ENCODE results near the gene RPL13A. TPM values are rescaled to one million over a fixed set of nuclear protein-coding genes. Genes with fewer than 3 reads are reported as not detected.
A peak's percentile ranks its signal among the peaks of the same experiment; 100 is the strongest.

Gene RPL13A
- total RNA-seq, 3 donors from 2014 or later: 2,162 to 2,782 (median 2,296) TPM

DNA sequence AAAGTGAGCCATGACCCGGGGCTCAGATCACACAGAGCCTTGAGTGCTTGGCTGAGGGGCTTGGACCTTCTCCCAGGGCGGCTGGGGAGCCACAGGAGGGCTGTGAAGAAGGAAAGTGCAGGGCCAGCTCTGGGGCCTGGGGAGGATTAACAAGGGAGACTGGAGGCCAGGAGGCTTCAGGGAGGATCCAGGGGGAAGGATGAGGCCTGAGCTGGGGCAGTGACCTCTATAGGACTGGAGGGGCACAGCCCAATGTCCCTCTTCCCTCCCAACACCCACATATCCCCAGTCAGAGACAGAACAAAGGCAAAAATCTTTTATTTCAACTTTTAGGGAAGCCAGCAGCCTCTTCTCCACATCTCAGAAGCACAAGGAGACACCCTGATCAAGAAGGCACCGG, 41.4 kb upstream of the RPL13A start:
- intact Hi-C loops (cut with DNase I, micrococcal nuclease): no loop called here
- no peaks in the 10 kb centered on the region for H3K9me3 ChIP-seq
- TF ChIP-seq, protein P1, sequence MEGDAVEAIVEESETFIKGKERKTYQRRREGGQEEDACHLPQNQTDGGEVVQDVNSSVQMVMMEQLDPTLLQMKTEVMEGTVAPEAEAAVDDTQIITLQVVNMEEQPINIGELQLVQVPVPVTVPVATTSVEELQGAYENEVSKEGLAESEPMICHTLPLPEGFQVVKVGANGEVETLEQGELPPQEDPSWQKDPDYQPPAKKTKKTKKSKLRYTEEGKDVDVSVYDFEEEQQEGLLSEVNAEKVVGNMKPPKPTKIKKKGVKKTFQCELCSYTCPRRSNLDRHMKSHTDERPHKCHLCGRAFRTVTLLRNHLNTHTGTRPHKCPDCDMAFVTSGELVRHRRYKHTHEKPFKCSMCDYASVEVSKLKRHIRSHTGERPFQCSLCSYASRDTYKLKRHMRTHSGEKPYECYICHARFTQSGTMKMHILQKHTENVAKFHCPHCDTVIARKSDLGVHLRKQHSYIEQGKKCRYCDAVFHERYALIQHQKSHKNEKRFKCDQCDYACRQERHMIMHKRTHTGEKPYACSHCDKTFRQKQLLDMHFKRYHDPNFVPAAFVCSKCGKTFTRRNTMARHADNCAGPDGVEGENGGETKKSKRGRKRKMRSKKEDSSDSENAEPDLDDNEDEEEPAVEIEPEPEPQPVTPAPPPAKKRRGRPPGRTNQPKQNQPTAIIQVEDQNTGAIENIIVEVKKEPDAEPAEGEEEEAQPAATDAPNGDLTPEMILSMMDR (IDR thresholded peaks at IDR 0.05): no peak
- DNase-seq: peak in 1 of 3 donors; percentile 41
- peaks cover 4% of the 10 kb centered on the region for H3K4me1 ChIP-seq (ENCODE audit: low read depth)
- ATAC-seq: no peak
- H3K36me3 ChIP-seq (ENCODE audit: low read depth): no peaks in the 10 kb centered on the region
- H3K4me3 ChIP-seq: no peak overlapping the region

DNA sequence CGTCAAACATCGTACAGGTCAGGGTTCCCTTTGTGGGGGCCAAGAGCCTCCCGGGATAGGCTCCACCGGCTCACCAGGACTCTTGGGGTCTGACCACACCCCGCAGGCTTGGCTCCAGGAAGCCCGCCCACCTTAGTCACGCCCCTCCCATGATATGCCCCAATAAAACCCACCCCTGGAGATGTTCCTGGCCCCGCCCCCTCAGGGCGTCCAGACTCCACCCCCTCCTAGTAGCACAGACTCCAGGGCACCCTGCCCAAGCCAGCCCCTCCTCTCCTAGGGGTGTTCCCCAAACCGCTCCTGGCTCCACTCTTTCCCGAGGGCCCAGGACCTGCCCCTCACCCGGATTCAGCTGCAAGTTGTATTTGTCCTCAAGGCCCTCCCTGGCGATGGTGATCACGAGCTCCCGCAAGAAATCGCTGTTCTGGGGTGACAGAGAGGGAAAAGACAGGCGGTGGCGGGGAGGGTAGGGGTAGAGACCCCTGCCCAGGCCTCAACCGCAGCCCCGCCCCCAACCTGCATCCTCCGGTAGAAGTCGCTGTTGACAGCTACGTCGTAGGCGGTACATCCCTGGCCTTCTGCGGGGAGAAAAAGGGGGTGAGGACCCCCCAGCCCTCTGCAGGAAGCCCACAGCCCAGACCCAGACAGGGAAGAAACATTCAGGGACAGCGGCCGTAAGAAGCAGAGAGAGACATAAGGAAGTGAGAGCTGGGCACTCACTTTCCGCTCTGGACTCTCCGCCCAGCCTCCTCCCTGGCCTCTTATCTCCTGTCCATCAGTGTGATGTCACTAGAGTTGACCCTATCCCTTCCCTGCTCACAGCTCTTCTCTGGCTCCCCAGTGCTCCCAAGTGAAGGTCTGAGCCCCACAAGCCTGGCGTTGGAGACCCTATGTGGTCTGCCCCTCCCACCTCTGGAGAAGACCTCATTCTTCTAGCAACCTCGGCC, 39.6 kb upstream of the RPL13A start:
- peak in 1 of 3 donors; percentile 58 for DNase-seq

DNA sequence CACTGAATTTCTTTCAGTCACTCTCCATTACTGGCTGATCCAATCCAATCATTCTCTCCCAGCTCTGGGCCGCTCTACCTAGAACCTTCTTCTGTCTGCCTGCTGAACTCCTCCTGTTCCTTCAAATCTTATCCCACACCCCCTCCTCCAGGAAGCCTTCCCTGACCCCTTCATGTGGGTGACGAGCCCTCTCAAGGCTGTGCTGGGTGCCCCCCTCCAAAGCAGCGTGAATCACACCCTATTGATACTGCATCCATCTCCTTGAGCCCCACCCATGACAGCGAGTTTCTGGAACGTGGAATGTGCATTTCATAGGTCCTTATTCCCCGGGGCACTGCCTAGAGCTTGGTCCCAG, 39.0 kb upstream of the RPL13A start:
- no peak for ATAC-seq
- intact Hi-C loops (cut with DNase I, micrococcal nuclease): no loop called here

More for the DNA sequence above, 39.6 kb upstream of the RPL13A start:
- TF ChIP-seq, protein P1 (IDR thresholded peaks at IDR 0.05): no peak
- intact Hi-C loops (cut with DNase I, micrococcal nuclease): no loop called here
- no peaks in the 10 kb centered on the region for H3K9me3 ChIP-seq
- no peak overlapping the region for H3K4me3 ChIP-seq
- peaks cover 8% of the 10 kb centered on the region for H3K4me1 ChIP-seq (ENCODE audit: low read depth)
- ATAC-seq: no peak
- H3K36me3 ChIP-seq (ENCODE audit: low read depth): peaks cover 5% of the 10 kb centered on the region

DNA sequence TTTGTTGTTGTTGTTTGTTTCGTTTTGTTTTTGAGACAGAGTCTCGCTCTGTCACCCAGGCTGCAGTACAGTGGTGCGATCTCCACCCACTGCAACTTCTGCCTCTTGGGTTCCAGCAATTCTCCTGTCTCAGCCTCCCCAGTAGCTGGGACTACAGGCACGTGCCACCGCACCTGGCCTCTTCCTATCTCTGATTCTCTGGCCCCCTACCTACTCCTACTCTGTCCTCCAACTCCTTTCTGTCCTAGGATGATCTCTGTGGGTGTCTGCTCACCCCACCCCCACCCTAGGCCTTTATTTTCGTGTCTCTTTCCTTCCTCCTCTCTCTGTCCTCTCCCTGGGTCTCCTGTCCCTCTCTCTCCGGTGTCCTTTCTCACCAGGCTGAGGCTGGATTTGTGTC, 37.0 kb upstream of the RPL13A start:
- DNase-seq (no peak), ATAC-seq (no peak)
- intact Hi-C loops (cut with DNase I, micrococcal nuclease): no loop called here
- Histone ChIP-seq H3K4me1 (ENCODE audit: low read depth) (peaks cover 13% of the 10 kb centered on the region), H3K36me3 (ENCODE audit: low read depth) (peaks cover 5% of the 10 kb centered on the region), H3K9me3 (no peaks in the 10 kb centered on the region), H3K4me3 (no peak overlapping the region)
- TF ChIP-seq, protein P1 (IDR thresholded peaks at IDR 0.05): no peak

More for the DNA sequence above, 39.0 kb upstream of the RPL13A start:
- Histone ChIP-seq H3K9me3 (no peaks in the 10 kb centered on the region), H3K36me3 (ENCODE audit: low read depth) (peaks cover 5% of the 10 kb centered on the region), H3K4me1 (ENCODE audit: low read depth) (peaks cover 8% of the 10 kb centered on the region), H3K4me3 (no peak overlapping the region)
- no peak for DNase-seq
- TF ChIP-seq, protein P1 (IDR thresholded peaks at IDR 0.05): no peak

DNA sequence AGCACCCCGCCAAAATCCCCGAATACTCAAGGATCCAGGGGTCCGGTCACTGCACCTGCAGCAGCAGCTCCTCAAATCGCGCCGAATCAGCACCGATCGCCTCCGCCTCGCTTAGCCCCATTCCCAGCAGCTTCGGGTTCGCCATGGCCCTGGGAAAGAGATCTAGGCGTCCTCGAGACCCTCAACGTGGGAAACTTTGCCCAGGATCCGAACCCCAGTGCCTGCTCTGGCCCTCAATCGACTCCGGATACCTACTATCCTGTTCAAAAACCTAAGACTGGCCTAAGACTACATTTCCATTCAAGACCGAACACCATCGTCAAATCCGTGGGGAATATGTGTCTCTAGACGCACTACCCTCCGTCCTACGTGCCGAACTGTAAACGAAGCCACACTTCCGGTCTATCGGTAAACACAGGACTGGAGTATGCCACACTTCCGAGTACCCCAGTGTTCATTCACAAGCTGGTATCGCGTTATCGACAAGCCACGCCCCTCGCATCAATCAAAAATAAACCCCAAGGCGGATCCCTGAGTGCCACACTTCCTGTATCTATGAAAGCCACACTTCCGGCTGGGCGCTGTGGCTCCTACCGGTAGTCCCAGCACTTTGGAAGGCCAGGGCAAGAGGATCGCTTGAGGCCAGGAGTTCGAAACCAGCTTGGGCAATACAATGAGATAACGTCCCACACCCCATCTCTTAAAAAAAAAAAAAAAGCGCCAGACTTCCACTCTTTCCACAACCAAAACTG, 35.8 kb upstream of the RPL13A start, which contains the start of gene PIH1D1:
Gene PIH1D1 (minus strand): TSS at position 385 of the 752 bp plus-strand sequence. CDS start 240 bp downstream, at position 145.
- DNase-seq (peak; percentile 94 to 99 (median 97)), ATAC-seq (peak; percentile 83)
- peaks cover 5% of the 10 kb centered on the region for H3K36me3 ChIP-seq (ENCODE audit: low read depth)
- H3K9me3 ChIP-seq: no peaks in the 10 kb centered on the region
- TF ChIP-seq, protein P1 (IDR thresholded peaks at IDR 0.05): peak; percentile 21
- intact Hi-C loops (cut with DNase I, micrococcal nuclease): no loop called here
- H3K4me1 ChIP-seq (ENCODE audit: low read depth): peaks cover 13% of the 10 kb centered on the region
- H3K4me3 ChIP-seq: peak within 1 kb of the TSS; percentile 65
